Measurements from ENCODE around the gene FOXJ3. TPM values are rescaled to one million over a fixed set of nuclear protein-coding genes. Genes with fewer than 3 reads are reported as not detected.

FOXJ3 gene
- 60.5 TPM for total RNA-seq

- DNase-seq, result peak; percentile 91
Observed at GRCh38 chr1:42335050-42335808, at the start of gene FOXJ3. Gene FOXJ3, minus strand, starts transcription at chr1:42335235. Its CDS starts 24,142 bp downstream, at chr1:42311093.

GRCh38 chr1:42381280-42381673 is 46.2 kb upstream of the FOXJ3 start:
- DNase-seq, result no peak

GRCh38 chr1:42380586-42381279 is 45.7 kb upstream of the FOXJ3 start, which contains the start of gene RIMKLA:
Gene RIMKLA, plus strand, starts transcription at chr1:42380792. Its CDS starts 143 bp downstream, at chr1:42380935.
- DNase-seq, result no peak

GRCh38 chr1:42379794-42380585 is 45.0 kb upstream of the FOXJ3 start:
- no peak for DNase-seq

GRCh38 chr1:42372796-42373195 is 37.8 kb upstream of the FOXJ3 start:
- DNase-seq, result no peak

- no peak for DNase-seq
Observed at GRCh38 chr1:42370876-42371549, 36.0 kb upstream of the FOXJ3 start.

- no peak for DNase-seq
Observed at GRCh38 chr1:42369471-42369870, 34.4 kb upstream of the FOXJ3 start.

GRCh38 chr1:42368096-42368795 is 33.2 kb upstream of the FOXJ3 start:
- DNase-seq, result no peak

- no peak for DNase-seq
Observed at GRCh38 chr1:42365118-42365517, 30.1 kb upstream of the FOXJ3 start.

- DNase-seq, result no peak
Observed at GRCh38 chr1:42364542-42364941, 29.5 kb upstream of the FOXJ3 start.

GRCh38 chr1:42364089-42364488 is 29.1 kb upstream of the FOXJ3 start:
- no peak for DNase-seq

GRCh38 chr1:42359466-42359865 is 24.4 kb upstream of the FOXJ3 start:
- DNase-seq, result no peak

GRCh38 chr1:42358791-42359190 is 23.8 kb upstream of the FOXJ3 start:
- DNase-seq, result no peak

GRCh38 chr1:42350086-42350485 is 15.1 kb upstream of the FOXJ3 start:
- DNase-seq, result no peak

- DNase-seq, result no peak
Observed at GRCh38 chr1:42348498-42348897, 13.5 kb upstream of the FOXJ3 start.

GRCh38 chr1:42343049-42343448 is 8.0 kb upstream of the FOXJ3 start:
- DNase-seq, result no peak

GRCh38 chr1:42340901-42341300 is 5.9 kb upstream of the FOXJ3 start:
- DNase-seq, result no peak

GRCh38 chr1:42340093-42340492 is 5.1 kb upstream of the FOXJ3 start:
- no peak for DNase-seq

GRCh38 chr1:42336978-42337377 is 1.9 kb upstream of the FOXJ3 start:
- DNase-seq, result no peak

GRCh38 chr1:42335809-42336518 is 929 bp upstream of the FOXJ3 start:
- peak; percentile 54 for DNase-seq

Measured in skin of body (tissue), 2 donors.